ENCODE results near the gene SACS. TPM values are rescaled to one million over a fixed set of nuclear protein-coding genes. Genes with fewer than 3 reads are reported as not detected.
A peak's percentile ranks its signal among the peaks of the same experiment; 100 is the strongest.
"Not testable (repeated sequence)": the region's sequence is repeated elsewhere in the genome, so short reads cannot be mapped to it uniquely, and the experiment has no call there.

SACS gene
- total RNA-seq, 1 donor from 2014 or later: 26.2 TPM

DNA sequence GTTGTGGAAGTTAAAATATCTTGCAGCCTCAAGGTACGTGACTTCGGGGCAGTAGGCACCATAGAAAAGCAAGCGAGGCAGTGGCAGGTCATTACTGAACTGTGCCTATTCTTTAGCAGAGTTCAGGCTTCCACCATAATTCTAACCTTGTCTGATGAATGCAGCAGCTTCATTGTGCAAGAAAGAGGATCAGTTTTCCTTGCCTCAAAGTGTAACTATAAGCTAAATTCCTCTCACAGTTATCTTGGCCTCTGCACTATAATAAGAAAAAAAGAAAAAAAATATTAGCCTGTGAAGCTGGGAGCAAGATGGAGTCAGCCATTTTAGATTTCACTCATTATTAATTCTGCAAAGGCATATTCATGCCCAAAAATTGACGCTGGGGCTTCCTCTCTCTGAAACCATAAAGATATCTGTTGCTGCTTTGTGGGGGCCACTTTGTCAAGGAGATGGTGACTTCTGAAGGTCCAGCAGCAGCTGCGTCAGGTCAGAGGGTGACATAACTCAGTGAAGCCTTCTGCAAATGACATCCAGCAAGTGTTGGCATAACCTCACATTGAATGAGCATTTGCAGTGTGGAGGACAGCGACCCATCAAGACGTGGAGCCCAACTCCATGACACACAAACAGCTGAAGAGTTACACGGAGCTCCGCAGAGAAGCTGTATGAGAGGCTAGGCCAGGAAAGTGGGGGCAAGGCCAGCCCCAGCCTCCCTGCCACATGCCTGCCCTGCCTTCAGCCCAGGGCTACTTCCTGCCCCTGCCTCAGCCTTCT is 23.1 kb upstream of the SACS start:
- DNase-seq (ENCODE audit: low read depth in 2 of 2): no peak

DNA sequence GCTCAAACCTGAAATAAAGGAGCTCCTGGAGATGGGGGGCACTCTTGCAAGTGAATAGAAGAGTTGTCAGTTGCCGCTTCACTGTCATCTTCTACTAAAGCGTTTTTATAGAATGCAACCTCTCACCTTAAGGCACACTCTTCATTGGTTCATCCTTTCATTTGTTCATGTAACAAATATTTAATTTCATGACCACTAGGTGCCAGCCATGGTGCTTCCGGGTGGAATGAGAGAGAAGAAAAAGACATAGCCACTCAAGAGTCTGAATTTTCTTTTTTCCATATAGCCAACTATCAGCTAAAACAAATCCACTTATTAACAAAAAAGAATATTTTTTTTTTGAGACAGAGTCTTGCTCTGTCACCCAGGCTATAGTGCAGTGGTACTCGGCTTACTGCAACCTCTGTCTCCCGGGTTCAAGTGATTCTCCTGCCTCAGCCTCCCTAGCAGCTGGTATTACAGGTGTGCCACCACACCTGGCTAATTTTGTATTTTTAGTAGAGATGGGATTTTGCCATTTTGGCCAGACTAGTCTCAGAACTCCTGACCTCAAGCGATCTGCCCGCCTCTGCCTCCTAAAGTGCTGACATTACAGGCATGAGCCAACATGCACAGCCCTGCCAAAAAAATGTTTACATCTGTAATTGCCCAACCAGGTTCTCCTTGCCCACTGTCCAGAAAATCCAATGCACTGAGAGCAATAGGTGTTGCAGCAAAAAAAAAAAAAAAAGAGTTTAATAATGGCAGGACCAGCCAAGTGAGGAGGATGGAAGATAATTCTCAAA is 22.1 kb upstream of the SACS start:
- no peak for DNase-seq (ENCODE audit: low read depth in 2 of 2)

DNA sequence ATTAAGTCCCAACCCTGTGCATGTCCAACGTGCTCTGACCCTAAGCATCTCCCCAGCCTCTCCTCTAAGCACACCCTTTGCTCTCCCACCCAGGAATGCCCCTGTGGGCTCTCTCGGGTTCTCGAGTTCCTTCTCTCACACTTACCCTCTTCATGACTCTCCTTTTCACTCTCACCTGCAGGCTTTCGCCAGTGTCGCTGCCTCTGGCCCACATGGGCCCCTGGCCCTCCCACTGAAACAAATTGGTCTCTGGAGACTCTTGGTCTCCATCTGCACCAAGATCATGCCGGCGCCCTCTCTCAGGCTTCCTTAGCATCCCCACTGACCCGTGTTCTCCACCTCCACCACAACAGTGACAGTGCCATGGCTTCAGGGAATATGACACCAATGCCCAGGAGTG is 19.6 kb upstream of the SACS start:
- DNase-seq (ENCODE audit: low read depth in 2 of 2): no peak

DNA sequence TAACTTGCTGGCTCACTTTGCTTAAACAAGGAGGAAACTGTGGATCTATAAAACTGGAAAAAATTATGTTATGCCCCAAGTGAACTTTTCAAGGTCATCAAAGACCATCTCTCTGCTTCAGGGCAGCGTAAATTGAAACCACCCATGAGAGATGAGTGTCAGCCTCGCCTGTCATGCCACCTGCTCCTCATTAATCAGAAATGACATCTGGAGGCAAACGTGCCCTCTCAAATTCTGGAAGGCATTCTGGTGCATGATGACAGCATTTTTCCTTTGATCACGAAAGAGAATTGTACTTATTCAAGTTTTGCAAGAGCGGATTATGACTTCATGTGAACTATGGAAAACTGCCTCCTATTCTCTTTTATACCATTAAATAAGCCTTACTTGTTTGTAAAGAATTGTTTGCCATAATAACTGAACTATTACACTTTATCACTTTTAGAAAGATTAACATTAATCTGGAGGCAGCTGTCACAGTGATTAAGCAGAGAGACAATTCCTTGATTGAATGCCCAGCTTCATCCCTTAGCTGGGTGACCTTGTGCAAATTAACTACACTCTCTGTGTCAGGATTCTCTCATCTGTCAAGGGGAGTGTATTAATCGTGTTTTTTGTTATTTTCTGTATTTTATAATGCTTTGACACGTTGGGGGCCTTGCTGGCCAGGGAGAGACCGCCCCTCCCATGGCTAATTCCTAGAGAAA is 17.0 kb upstream of the SACS start:
- no peak for DNase-seq (ENCODE audit: low read depth in 2 of 2)

DNA sequence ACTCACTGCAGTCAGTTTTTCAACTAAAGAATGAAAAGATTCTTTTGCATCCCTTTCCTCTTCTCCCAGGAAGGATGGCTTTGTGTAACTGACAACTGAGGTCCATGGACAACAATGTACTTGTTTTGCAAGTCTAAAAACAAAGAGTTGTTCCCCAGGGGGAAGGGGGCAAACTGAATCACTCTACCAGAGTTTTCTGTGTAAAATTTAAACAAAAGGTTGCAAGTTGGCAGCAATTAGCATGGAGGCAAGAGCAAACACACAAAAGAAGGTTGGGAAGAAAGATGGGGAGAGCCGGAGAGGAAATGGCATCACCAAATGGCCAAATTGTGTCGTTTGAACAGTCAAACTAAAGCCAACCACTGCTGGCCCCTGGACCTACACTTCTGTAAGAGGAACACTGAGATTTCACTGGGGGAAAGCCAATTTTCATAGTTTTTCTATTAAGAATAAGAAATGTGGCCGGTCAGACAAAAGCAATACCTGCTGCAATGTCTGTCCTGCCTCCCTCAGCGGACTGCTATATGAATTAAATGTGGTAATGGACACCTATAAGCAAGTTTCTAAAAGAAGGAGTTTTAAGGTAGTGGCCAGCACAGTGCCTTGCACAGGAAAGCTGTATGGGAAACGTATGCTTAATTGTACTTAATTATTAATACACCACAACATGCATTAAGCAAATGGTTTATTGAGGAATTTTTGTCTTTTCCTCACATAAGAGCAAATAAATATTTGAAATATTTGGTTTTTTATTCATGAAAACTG is 16.1 kb upstream of the SACS start:
- DNase-seq (ENCODE audit: low read depth in 2 of 2): no peak

DNA sequence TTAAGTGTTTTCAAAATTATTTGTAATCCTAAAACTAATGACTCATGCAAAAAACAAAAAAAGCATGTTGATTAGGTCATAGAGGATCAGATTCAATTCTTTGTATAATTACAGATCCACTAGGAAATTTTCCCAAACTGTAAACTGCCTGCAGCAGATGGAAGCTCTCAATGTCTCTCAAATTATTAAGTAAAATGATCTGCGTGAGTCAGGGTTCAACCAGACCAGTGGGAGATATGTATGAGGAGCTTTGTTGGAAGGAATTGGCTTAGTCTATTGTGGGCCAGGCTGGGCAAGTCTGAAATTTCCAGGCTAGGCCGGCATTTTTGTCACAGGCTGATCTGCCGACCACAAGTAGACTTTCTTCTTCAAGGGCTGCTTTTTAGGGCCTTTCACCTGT is 14.4 kb upstream of the SACS start:
- no peak for DNase-seq (ENCODE audit: low read depth in 2 of 2)

DNA sequence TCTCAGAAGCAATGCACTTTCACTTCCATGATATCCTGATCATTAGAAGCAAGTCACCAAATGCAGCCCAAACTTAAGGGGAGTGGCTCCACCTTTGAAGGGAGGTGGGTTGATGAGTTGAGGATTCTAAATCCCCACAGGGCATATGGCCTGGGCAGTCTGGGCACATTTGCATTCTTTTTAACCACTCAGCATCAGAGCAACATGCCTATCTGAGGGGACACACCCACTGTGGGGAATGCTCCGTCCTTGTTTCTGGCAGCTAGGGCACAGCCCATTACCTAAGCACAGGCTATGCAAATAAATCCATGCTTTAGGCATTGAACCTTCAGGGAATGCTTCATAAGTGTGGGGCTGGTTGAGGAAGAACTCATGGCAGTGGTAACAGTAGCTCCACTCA is 12.3 kb upstream of the SACS start:
- no peak for DNase-seq (ENCODE audit: low read depth in 2 of 2)

DNA sequence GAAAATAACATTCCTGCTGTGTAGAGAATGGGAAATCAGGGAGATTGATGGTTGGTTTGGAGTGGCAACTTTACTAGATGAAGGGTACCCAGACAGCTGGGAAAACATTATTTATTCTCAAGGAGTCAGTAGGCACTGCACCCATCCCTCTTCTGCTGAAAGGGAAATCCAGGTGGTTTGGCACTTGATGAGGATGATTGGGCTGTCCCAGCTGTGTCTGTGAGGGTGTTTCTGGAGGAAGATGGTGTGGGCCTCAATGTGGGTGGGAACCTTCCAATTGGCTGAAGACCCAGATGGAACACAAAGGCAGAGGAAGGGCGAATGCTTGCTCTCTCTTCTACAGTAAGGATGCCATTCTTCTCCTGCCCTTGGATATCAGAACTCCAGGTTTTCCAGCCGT is 10.4 kb upstream of the SACS start:
- no peak for DNase-seq (ENCODE audit: low read depth in 2 of 2)

DNA sequence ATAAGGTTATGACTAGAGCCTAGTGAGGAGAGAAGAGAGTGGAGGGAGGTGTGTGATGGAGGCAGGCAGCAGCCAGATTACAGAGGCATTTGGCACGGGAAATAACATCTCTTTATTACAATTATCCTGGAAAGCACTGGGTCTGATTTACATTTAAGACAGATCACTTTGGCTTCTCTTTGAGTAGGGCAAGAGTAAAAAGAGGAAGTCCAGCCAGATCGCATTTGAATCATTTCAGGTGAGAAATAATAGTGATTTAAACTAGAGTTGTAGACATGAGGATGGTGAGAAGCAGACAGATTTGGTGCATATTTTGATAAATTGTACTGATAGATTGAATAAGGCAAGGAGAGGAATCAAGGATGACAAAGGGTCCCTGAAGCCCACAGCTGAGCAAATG is 9.6 kb upstream of the SACS start:
- DNase-seq (ENCODE audit: low read depth in 2 of 2): no peak

DNA sequence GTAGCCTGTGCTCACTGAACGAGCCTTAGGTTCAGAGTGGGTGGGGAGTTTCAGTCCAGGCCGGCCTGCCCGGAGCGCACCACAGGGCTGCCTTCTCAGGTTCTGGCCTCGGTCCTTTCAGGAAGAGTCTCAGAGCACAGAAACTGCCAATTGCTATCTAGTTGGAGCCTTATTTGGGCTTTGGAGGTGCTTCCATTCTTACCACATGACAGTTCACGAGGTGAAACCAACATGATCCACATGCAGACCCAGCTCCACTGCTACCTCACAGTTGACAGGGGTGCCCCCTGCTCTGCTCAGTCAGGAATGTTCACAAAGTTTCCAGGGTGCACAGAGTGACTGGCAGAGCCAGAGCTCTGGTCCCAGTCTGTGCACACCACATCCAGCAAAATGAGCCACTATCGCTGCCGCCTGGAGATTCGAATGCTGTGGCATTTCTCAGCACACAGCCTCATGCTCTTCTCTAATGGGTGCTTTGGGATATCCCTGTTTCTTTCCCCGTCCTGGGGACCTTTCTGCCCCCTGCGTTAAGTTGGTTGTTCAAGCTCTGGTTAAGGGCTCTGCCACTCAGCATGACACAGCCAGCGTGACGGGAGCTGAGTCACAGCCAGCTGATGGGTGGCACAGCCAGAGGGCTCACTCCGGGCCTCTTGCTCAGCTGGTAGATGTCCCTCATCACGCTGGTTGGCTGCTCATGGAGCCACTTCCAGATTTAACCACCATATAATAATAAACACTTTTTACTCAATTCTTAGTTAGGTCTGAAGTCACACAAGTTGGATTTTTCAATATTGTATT is 7.5 kb upstream of the SACS start:
- DNase-seq (ENCODE audit: low read depth in 2 of 2): no peak

DNA sequence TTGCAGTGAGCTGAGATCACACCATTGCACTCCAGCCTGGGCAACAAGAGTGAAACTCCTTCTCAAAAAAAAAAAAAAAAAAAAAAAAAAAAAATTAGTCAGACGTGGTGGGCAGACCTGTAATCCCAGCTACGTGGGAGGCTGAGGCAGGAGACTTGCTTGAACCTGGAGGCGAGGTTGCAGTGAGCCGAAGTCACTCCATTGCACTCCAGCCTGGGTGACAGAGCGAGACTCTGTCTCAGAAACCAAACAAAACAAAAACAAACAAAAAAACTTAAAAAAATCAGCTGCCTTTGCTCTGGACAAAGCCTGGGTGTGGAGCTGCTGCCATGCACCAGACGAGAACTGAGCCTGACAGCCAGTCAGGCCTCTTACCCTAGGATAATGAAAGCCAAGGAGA is 6.8 kb upstream of the SACS start:
- not testable (repeated sequence) for DNase-seq (ENCODE audit: low read depth in 2 of 2)

DNA sequence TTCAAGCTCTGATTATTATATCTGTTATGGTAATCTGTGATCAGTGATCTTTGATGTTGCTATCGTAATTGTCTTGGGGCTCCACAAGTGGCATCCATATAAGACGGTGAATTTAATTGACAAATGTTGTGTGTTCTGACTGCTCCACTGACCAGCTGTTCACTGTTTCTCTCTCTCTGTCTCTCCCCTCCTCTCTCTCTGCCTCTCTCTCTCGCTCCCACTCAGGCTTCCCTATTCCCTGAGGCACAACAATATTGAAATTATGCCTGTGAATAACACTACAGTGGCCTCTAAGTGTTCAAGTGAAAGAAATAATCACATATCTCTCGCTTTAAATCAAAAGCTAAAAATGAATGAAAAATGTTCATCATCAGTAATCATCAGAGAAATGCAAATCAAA is 4.4 kb upstream of the SACS start:
- DNase-seq (ENCODE audit: low read depth in 2 of 2): no peak

DNA sequence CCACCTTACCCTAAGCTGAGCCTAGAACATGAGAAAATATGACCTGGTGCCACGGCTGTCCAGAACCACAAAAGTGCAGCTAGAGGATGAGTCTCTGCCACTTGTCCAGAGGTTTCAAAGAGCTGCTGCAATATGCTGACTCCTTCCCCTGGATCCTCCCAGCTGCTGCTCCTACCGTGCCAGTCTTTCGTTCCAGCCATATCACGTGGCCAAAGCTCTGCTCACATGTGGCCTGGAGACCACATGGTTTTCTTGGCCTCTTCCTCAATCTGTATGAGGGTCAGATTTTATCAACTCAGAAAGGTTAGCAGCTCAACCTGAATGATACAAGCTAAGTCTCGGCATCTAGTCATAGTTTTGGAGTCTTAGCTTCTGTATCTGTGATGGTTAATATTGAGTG is 3.2 kb upstream of the SACS start:
- DNase-seq (ENCODE audit: low read depth in 2 of 2): no peak

DNA sequence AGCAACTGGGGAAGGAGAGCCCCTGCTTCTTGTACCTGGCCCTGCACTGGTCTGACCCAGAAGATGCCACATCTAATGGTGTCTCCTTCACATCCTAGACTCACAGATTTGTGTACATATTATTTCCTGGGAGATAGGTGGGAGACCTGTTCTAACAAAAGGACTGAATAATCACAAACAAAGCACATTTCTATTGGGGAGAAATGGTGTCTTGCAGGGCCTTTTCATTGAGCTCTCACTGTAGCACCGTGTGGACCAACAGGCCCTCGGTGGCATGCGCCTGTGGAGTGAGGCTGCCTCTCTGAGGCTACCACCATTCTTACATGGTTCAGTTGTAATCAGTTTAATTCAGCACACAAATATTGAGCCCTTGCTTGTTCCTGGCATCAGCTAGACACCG is 989 bp upstream of the SACS start:
- DNase-seq (ENCODE audit: low read depth in 2 of 2): no peak

DNA sequence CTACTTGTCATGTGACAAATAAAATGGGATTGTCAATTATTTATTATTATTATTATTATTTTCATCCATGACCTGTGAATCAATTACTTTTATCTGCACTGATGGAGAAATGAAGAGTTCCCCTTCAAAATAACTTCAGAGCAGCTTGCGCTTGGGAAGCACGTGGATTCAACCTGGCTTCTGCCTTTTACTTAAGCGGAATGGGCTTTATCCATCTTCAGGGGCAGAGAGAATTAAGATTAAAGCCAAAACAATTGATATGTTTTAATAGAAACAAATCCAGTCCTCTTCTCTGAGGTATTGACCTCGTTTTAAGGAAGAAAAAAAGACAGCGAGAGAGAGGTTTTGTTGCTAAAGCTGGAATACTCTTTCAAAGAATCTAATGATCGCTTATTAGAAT is 876 bp downstream of the SACS start:
- DNase-seq (ENCODE audit: low read depth in 2 of 2): no peak

DNA sequence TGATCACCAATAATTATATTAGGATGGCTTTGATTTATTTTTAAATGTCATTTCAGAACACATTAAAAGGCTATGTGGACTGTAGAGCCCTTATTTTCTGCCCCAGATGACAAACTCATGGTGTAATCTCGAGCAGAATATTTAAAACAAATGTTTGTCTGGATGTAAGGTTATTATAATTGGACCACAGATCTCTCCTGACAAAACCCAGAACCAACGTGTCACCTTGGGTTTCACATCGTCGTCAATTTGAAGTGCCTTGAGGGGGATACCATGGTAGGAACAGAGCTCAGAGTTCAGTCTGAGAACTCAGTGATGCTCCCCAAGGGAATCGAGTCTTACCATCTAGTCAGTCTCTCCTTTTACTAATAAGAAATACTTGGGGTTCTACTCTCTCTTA is 2.8 kb downstream of the SACS start:
- no peak for DNase-seq (ENCODE audit: low read depth in 2 of 2)

DNA sequence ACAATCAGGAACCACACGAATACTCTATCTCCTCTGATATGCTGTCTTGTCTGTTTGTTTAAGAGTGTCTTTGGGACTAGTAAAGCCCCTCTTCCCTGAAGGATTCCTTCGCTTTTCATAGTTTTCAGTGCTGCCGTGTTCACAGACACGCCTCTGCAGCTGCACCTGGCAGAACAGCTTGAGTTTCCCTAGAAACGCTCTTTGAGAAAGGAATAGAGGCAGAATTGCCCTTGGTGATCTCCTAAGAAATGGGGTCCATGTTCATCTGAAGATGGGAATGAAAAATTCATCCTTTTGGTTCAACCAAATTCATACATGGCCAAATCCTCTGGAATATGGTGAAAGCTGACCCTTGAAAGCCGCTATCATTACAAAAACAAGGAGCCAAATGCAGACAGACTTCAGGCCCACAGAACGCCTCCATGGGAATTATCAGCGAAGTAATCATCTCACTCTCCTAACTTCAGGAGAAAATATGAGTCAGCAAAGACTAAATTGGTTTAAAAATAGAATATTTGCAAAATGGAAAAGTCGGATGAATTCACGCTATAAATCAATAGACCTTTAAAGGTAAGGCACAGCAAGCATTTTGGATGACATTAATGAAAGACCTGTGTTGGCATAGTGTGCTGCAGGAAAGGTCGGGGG is 5.5 kb downstream of the SACS start:
- DNase-seq (ENCODE audit: low read depth in 2 of 2): peak in 1 of 2 donors; percentile 29

DNA sequence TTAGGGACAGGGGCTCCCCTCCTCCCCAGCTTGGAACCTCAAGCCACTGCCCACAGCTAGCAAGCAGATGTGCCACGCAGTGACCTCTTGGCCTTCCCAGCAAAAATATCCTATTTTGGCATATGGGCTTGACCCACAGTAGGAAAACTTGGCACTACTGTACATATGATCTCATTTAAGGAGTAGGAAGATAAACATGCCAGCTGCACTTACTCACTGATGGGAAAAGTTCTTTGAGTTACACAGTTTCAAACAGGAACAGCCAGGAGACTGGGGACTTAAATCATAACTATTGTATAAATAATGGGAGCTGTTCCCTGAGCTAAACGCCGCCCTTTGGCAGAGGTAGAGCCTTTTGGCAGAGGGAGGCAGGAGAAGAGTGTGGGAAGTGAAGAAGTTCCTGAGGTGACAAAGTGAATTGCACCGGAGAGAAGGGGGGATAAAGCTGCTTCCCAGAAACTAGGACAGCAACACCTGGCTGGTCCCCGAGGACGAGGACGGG is 6.1 kb downstream of the SACS start:
- peak; percentile 59 to 89 for DNase-seq (ENCODE audit: low read depth in 2 of 2)

DNA sequence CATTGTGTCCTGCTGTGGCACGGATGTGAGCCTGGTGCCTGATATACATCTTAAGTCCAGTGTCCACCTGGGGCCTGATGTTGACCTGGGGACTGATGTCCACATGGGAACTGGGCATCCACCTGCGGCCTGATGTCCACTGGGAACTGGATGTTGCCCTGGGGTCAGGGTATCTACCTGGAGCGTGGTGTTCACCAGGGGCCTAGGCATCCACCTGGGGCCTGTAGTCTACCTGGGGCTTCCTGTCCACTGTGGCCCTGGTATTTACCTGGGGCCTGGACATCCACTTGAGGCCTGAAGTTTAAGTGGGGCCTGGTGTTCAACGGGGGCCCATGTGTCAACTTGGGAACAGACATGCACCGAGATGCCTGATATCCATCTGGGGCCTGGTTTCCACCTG is 11.9 kb downstream of the SACS start:
- DNase-seq (ENCODE audit: low read depth in 2 of 2): no peak

Measured in lung microvascular endothelial cell (primary cell).